Activated naive CD4-positive, alpha-beta T cell treated with Interleukin-2 at 50 U/mL for 16 hours (primary cell): ENCODE data around the gene PTPRN2.

ENCODE experiments used
- DNase-seq: peaks from one replicate; pipeline ENCODE4 v3.0.0-alpha.2; 2020

The PTPRN2 gene

GRCh38 chr7:158031867-158032308 lies 555.7 kb downstream of the PTPRN2 start:
- no peak for DNase-seq

GRCh38 chr7:158030566-158030965 lies 557.1 kb downstream of the PTPRN2 start:
- no peak for DNase-seq

GRCh38 chr7:158030071-158030470 lies 557.6 kb downstream of the PTPRN2 start:
- DNase-seq: no peak

GRCh38 chr7:158029509-158029908 lies 558.1 kb downstream of the PTPRN2 start:
- no peak for DNase-seq

GRCh38 chr7:158028971-158029370 lies 558.7 kb downstream of the PTPRN2 start:
- DNase-seq: no peak

- no peak for DNase-seq
Observed at GRCh38 chr7:158028290-158028941, 559.2 kb downstream of the PTPRN2 start.

GRCh38 chr7:158027646-158028045 lies 560.0 kb downstream of the PTPRN2 start:
- no peak for DNase-seq

GRCh38 chr7:158026636-158027265 lies 560.9 kb downstream of the PTPRN2 start:
- no peak for DNase-seq

- DNase-seq: no peak
Observed at GRCh38 chr7:158025686-158026600, 561.7 kb downstream of the PTPRN2 start.

- DNase-seq: no peak
Observed at GRCh38 chr7:158024881-158025280, 562.7 kb downstream of the PTPRN2 start.

GRCh38 chr7:158024351-158024715 lies 563.3 kb downstream of the PTPRN2 start:
- no peak for DNase-seq

GRCh38 chr7:158023681-158024350 lies 563.8 kb downstream of the PTPRN2 start:
- DNase-seq: no peak

GRCh38 chr7:158023157-158023556 lies 564.5 kb downstream of the PTPRN2 start:
- no peak for DNase-seq

- DNase-seq: no peak
Observed at GRCh38 chr7:158022601-158023000, 565.0 kb downstream of the PTPRN2 start.

GRCh38 chr7:158021836-158022235 lies 565.8 kb downstream of the PTPRN2 start:
- no peak for DNase-seq

- DNase-seq: no peak
Observed at GRCh38 chr7:158020706-158021095, 566.9 kb downstream of the PTPRN2 start.

- no peak for DNase-seq
Observed at GRCh38 chr7:158019726-158020705, 567.6 kb downstream of the PTPRN2 start.

- no peak for DNase-seq
Observed at GRCh38 chr7:158018971-158019645, 568.5 kb downstream of the PTPRN2 start.

- no peak for DNase-seq
Observed at GRCh38 chr7:158018098-158018762, 569.4 kb downstream of the PTPRN2 start.
